ENCODE measurements around the gene AARS2.

The AARS2 gene

GRCh38 chr6:44260011-44260410 is 53.1 kb downstream of the AARS2 start:
- DNase-seq = no peak

DNA sequence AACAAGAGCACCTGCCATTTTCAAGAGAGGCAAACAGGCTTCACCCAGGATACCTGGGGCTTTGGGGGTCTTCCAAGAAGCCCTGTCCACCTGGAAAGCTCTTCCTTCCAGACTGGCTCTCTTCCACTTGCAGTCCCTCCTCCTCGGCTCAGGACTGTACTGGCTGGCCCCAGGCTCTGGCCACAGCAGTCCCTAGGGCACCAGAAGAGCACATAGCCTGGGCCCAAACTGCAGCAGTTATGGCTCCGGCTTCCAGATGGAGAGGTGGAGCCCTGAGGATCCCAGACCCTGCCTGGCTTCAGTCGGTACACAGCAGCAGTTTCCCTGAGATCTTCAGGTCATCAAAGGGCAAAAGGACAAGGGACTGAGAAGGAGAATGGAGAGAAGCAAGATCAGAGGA is 54.2 kb downstream of the AARS2 start:
- no peak for DNase-seq

- no peak for DNase-seq
These were observed 54.8 kb downstream of the AARS2 start for GRCh38 chr6:44258325-44258863.

DNA sequence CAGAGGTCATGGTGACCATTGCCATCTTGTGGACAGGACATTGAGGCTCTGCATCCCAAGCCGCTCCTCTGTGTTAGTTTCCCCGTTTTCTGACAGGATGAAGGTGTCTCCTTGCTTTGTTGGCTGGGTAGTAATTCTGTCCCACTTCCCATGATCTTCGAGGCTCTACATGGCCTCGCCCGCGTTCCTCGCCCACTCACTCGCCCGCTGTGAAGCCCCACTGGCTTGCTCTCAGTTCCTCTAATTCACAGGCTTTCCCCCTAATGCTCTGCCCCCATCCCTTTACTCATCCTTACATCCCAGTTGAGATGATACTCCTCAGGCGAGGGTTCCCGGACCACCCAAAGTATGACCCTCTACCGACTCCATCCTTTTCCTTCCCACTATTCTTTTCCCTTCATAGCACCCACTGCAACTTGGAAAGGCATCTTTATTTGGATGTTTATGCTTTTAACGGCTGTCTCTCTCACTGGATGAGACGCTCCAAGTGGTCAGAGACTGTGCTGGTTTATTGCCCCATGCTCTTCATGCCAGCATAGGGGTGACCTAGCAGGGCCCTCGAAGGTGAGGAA is 55.3 kb downstream of the AARS2 start:
- no peak for DNase-seq

DNA sequence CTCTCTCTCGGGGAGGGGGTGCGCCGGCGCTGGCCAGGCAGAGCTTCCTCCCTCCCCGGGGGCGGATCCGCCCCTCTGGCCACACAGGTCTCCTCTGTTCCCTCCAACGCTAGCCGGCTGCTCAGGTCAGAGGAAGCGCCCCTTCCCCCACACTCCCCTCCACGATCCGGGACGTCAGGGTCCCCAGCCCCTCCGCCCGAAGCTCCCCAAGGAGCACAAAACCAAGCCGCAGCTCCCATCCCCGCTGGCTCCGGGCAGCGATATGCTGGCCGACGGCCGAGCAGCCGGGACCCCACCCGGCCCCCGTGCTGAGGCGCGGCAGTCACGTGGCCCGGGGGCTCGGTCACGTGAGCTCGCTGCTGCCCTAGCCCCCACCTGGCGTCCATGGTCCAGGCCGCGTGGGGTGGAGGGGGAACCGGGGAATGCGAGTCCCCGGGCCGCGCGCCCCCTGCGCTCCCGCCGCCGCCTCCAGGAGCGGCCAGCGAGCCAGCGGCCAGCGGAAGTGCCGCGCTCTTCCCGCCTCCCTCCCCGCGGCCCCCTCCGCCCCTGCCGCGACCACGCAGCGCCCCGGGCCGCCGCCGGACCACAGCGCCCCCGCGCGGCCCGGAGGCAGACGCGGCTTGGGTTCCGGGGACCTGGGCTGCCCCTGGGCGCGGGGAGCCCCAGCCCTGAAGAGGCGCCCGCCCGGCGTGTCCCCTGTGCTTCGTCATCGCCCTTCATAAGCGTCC is 56.0 kb downstream of the AARS2 start, which contains the start of gene SLC35B2:
Gene SLC35B2, minus strand, starts transcription at position 504 of the 728 bp plus-strand sequence. Its CDS starts 118 bp downstream, at position 386.
- peak; percentile 64 for DNase-seq

GRCh38 chr6:44256775-44257024 is 56.4 kb downstream of the AARS2 start:
- DNase-seq = peak; percentile 33

GRCh38 chr6:44255871-44256774 is 57.0 kb downstream of the AARS2 start:
- DNase-seq = no peak

DNA sequence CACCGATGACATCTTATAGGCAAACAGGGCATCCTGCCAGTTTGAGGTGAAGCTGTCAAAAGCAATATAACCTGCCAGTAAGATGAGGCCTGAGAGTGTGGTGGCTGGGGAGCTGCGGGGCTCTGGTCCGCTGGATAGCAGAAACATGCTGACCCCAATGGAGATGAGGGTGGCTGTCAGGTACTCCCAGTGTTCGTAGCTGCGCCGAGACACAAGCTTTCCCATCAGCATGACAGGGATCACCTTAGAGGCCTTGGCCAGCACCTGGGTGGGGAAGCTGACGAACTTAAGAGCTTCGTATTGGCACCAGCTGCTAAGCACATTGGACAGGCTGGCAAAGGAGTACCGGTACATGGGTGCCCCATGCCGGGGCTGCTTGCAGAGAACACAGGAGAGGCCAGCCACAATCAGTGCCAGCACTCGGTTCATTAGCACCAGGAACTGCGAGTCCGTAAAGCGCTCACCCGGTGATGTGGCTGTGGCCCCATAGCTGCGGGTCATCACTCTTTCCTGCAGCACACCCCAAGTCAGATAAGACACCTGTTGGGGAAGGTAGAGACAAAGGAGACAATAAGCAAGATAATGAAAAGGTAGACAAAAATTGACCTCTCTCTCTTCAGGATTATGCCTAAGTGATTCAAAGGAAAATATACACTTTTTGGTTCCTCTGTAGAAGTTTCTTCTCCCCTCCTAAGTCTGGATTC is 57.9 kb downstream of the AARS2 start:
- peak; percentile 43 for DNase-seq

DNA sequence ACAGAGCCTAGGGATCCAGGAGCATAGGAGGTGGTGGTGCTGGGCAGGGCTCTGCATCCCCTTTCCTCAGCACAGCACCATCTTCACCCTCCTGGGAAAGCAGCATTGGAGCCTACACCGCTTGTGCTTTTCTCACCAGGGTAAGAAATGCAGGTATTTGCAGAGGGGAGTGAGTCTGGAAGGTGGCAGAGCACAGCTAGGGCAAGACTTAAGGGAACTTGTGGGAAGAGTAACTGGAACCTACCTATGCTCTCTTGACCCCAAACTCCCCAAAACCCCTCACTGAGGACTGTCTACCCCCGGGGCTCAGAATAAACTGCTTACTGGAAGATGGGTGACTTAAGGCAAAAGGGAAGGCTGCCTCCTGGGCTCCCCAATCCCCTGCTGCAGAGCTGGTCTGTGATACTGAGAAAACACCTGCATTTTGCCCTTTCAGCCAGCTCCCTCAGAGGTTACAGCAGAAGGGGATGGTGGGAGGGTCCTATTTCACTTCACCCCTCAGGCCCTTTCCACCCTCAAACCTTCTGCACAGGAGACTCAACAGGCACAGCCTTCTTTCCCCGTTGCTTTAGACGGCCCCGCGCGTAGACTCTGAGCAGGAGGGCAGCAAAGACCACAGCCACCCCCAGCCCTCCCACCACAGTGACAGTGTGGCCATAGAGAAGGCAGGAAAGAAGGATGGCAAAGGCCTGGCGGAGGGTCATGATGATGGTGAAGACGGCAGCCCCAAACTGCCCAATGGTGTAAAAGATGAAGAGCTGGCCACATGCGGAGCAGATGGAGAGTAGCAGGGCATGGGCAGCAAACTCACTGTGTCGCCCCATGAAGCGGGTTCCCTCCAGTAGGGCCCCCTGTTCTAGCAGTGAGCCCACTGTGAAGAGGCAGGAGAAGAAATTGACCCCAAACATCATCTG is 58.7 kb downstream of the AARS2 start:
- DNase-seq = peak; percentile 43

- peak; percentile 61 for DNase-seq
These were observed 59.6 kb downstream of the AARS2 start for GRCh38 chr6:44253307-44254101.

DNA sequence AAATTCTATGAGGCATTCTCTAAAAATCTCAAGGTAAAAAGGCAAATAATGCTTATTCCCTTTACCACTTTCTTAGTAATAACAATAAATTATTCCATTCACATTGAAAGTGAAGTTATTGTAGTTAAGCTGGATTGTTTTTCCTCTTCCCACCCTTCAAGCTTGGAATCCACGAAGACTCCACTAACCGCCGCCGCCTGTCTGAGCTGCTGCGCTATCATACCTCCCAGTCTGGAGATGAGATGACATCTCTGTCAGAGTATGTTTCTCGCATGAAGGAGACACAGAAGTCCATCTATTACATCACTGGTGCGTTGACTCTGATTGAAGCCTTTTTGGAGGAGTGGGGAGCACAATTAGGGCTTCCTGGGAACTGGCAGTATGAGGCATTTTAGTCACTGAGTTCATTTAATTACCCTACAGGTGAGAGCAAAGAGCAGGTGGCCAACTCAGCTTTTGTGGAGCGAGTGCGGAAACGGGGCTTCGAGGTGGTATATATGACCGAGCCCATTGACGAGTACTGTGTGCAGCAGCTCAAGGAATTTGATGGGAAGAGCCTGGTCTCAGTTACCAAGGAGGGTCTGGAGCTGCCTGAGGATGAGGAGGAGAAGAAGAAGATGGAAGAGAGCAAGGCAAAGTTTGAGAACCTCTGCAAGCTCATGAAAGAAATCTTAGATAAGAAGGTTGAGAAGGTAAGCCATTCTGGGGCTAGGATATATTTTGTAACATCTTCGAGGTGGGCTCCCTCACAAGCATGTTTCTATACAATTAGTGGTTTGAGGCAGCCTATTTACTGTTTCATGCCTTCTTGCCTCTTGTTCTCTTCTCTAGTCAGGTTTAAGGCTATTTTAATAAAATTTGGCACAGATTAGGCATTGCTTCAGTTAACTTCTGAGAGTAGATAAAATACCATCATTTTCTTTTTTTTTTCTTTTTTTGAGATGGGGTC is 61.3 kb downstream of the AARS2 start:
- DNase-seq = no peak

DNA sequence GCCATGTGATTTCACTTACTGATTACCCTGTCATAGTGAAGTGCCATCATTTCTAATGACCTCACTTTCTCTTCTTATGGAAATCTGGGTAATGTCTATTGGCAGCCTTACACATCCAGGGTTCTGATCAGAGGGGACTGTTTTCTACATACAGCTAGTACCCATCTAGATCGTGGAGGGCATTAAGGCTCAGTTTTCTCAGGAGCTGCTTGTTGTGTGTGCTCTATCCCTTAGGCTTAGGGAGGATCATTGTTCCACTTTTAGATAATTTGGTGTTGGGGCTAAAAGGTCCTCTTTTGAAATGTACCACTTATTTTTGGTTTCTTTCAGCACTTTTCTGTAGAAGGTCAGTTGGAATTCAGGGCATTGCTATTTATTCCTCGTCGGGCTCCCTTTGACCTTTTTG is 62.4 kb downstream of the AARS2 start:
- no peak for DNase-seq

DNA sequence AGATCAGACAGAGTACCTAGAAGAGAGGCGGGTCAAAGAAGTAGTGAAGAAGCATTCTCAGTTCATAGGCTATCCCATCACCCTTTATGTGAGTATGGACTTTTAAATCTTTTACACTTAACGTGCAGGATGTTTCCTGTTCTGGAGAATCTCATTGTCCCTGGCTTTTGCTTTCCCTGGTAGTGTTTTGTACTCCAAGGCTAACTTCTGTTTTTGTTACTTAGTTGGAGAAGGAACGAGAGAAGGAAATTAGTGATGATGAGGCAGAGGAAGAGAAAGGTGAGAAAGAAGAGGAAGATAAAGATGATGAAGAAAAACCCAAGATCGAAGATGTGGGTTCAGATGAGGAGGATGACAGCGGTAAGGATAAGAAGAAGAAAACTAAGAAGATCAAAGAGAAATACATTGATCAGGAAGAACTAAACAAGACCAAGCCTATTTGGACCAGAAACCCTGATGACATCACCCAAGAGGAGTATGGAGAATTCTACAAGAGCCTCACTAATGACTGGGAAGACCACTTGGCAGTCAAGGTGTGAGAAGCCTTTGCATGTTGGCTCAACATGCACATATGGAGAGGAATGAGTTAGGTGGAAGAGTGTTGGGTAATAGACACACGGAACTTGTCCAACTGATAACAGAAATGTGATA is 63.0 kb downstream of the AARS2 start:
- DNase-seq = no peak

Measured in stimulated activated CD4-positive, alpha-beta T cell treated with anti-CD3 and anti-CD28 coated beads, Interleukin-1b, Interleukin-23, amount 100 ng/mL, for 48 hours (primary cell).